ENCODE results near the gene BPIFB3.
"Not testable (repeated sequence)": the region's sequence is repeated elsewhere in the genome, so short reads cannot be mapped to it uniquely, and the experiment has no call there.

BPIFB3 gene

DNA sequence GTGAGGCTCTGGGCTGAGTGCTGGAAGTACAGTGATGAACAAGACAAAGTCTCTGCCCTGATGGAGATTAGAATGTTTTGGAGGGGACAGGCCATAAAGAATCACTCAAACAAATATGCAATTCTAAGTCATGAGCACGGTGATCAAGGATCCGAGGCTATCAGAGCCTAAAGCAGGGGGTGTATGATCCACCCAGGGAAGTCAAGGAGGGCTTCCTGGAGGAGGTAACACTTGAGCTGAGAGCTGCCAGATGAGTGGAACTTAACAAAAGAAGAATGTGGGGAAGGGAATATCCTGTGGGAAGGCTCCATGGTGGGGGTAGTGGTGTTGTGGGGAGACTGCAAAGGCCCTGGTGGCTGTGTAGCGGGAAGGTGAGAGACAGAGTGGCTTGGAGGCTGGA, 38.0 kb downstream of the BPIFB3 start:
- DNase-seq (ENCODE audit: low spot score): no peak

DNA sequence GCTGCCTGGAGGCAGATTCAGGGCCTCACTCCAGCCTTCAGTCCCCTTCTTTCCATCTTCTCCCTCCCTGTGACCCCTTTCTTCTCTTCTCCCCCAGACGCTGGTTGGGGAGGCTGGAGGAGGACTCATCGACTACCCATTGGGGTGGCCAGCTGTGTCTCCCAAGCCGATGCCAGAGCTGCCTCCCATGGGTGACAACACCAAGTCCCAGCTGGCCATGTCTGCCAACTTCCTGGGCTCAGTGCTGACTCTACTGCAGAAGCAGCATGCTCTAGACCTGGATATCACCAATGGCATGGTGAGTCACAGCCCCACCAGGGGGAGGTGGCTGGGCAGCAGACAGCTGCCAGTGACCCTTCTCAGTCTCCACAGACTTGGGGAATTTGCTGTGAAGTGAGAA, 38.7 kb downstream of the BPIFB3 start:
- DNase-seq (ENCODE audit: low spot score): no peak

DNA sequence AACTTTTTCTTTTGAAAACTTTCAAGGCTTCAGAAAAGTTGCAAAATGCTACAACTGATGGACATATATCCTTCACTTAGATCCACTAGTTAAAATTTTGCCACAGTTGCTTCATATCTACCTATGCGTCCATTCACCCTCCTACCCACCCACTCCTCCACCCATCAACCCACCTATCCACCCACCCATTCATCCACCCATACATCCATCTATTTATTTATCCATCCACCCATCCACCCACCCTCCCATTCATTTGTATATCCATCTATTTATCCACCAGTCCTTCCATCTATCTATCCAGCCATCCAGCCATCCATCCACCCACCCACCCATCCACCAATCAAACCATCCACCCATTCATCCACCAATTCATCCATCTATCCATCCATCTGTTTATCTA, 39.4 kb downstream of the BPIFB3 start:
- no peak for DNase-seq (ENCODE audit: low spot score)

DNA sequence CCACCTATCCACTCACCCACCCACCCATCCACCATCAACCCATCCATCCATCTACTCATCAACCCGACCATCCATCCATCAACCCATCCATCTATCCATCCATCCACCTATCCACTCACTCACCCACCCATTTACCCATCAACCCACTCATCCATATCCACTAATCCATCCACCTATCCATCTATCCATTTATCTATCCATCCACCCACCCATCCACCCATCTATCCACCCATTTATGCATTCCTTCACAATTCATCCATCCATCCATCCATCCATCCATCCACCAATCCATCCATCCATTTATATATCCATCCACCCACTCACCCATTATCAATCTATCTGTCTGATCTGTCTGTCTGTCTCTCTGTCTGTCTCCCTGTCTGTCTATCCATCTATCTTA, 39.9 kb downstream of the BPIFB3 start:
- no peak for DNase-seq (ENCODE audit: low spot score)

DNA sequence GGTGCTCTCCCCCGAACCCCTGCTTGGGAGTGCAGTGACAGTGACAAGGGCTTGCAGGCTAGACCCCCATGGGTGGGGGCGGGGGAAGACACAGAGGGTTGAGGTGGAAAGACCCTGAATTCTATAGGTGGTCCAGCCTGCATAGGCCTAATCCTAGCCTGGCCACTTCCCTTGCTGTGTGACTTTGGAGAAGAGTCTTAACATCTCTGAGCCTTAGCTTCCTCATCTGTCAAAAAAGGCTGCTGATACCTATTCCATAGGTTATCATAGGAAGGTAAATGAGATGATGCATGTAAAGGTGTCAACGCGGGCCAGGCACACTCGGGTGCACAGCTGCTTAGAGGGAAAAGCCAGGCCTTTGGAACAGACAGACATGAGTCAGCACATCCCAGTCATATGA, 41.5 kb downstream of the BPIFB3 start:
- DNase-seq (ENCODE audit: low spot score): no peak

DNA sequence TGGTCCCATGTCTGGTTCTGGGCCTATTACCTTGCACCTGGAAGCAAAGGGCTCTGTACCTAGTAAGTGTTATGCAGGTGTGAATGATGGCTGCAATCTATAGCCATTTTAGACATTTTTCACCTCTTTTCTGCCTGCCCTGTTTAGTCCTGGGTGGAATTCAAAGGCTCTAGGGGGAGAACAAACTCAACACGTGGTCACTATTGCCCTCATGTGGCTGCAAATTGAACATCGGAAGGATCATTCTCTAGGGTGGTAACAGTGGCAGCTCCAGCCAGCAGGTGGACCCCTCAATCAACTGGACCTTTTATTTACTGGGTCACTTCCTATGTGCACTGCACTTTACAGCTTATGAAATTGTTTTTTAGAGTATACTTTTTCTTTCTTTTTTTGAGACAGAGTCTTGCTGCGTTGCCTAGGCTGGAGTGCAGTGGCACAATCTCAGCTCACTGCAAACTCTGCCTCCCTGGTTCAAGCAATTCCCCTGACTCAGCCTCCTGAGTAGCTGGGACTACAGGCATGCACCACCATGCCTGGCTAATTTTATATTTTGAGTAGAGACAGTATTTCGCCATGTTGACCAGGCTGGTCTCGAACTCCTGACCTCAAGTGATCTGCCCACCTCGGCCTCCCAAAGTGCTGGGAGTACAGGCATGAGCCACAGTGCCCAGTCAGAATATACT, 42.3 kb downstream of the BPIFB3 start:
- peak; percentile 34 for DNase-seq (ENCODE audit: low spot score)

DNA sequence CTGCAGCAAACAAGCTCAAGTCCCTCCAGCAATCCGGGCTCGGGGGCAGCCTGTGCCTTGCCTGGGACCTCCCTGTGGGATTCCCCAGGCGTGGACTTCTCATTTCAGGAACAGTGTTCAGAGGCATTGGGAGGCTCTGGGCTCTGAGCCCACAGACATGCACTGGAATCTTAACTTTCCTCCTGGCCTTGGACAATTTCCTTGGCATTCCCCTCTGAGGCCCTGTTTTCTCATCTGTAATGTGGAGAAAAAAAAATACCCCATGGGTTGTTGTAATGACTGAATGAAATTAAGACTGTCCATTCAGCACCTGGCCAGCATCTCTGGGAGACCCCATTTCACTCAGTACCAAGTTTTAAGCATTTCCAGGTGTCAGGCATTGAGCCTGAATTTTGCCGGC, 43.3 kb downstream of the BPIFB3 start:
- no peak for DNase-seq (ENCODE audit: low spot score)

DNA sequence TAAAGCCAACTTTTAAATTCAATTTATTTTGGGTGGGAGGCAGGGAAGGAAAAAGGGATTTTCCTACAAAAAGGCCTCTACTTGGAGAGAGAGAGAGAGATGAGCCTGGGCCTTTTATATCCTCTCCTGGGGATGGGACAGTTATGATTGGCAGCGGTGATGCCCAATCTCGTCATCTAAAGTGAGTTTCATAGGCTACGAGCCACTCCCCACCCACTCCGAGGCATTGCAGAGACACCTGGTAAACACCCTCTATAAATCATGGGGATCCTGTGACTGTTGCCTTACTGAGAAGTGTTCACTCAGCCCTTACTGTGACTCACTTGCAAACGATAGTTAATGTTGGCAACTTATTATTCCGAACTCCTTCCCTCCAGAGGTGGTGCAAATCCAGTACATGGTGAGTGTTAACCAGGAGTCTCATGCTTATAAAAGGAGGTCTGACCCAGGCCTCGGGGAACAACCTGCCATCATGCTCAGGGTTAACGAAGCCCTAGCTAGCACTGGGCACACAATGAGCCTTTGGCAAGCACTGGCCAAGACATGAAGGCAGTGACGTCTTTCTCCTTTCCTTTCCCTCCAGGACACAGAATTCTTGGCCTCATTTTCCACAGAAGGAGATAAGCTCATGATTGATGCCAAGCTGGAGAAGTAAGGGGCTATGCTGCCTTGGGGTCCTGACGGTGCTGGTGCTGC, 46.3 kb downstream of the BPIFB3 start:
- DNase-seq (ENCODE audit: low spot score): no peak

DNA sequence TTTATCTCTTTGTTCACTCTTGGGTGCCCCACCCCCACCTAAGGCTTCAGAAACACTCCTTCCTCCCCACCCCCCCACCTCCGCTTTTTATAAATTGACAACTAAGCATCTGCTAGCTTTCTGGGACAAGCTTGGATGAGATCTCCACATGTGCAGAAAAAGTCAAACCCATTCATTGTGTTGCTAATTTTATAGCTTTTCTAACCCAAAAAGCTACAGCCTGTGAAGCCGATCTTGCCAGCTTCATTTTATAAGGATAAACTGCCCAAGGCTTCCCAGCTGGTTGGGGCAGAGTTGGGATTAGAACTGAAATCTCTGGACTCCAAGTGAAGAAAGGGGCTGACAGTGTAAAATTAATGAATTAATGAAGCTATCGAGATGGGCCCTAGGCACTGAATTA, 49.9 kb downstream of the BPIFB3 start:
- no peak for DNase-seq (ENCODE audit: low spot score)

DNA sequence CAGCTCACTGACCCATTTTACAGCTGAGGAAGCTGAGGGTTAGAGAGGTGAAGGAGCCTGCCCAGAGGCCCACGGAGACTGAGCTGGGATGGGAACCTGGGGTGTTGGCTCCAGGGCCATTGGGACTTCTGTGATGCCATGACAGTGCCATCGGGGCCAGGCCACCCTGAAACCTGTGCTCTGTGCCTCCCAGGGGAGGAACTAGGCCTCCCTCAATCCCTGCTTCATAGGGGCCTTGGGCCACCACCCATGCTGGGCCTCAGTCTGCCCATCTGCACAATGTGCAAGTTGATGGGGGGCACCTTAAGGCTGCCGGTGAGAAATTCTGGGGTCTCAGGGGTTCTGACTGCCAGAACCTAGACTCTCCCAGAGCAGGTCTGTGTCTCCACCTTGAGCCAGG, 50.6 kb downstream of the BPIFB3 start:
- no peak for DNase-seq (ENCODE audit: low spot score)

DNA sequence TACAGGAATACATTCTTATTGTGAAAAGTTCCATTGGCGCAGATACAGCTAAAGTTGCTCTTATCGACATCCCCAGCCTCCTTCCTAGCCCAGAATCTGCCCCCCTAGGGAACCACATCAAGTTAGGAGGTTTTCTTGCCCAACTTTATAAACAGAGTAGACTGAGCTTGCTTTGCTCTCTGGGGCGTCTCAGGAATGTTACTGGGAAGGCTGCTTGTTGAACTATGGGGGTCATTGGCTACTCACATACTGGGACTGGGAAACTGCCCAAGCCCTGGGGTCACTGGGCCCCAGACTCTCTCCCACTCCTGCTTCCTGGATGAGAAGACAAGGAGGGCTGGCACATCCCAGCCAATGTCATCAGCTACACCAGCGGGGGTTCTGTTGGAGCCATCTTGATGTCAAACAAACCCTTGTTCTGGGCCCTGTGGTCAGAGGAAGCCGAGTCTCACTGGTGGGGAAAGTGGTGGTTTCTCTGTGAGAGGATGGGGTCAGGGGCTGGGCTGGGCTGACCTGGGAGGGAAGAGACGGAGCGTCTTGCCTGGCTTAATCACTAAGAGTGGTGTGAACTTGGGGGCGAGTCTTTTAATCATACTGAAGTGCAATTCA, 51.7 kb downstream of the BPIFB3 start:
- no peak for DNase-seq (ENCODE audit: low spot score)

DNA sequence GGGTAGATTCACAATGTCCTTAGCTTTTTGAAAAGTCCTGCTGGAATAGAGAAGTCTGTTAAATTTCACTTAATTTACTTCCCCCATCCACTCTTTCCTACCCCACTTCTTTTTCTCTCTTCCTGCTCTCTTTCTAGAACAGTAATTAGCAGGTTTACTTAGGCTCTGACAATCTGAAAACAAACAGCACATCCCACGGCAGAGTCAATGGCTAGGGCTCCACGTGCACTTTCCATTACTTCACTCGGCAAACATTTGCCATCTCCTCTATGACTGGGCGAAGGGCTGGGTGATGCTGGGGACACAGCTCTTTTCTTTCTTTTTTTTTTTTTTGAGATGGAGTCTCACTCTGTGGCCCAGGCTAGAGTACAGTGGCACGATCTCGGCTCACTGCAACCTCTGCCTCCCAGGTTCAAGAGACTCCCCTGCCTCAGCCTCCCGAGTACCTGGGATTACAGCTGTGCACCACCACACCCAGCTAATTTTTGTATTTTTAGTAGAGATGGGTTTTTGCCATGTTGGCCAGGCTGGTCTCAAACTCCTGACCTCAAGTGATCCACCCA, 52.4 kb downstream of the BPIFB3 start:
- not testable (repeated sequence) for DNase-seq (ENCODE audit: low spot score)

DNA sequence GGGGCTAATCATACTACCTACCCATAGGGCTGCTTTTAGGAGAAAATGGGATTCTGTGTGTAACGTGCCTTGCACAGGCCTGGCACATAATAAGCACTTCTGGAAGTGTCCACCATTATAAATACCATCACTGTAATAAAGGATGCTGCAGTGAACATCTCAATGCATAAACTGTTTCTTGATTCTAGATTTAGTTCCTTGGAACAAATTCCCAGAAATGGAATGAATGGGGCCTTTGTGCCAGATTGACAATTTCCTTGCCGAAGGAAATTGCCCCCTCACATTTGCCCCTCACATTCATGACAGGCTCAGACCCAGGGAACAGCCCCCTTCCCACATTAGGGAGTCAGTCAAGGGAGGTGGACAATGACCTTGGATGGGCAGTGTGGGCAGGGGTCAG, 55.0 kb downstream of the BPIFB3 start:
- DNase-seq (ENCODE audit: low spot score): no peak

DNA sequence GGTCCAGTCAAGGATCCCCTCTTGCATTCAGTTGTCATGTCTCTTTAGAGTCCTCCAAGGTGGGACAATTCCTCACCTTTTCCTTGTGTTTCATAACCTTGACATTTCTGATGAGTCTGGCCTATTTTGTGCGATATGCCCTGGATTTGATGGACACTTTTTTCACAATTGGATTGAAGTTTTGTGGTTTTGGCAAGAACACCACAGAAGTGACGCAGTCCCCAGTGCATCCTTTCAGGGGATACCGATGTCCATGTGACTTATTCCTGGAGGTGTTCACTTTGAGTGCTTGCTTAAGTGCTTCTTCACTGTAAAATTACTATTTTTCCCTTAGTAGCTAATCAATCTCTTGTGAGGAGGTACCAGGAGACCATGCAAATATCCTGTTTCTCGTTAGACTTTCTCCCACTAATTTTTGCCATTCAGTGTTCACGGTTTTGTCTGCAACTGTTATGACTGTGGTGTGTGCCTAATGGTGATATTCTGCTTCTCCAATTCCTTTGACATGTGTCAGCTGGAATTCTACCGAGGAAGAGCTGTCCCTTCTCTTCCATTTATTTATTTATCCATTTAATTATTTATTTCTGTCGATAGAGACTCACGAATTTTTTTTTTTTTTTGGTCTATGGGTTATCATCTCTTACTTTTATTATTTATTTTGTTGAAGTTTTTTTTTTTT, 56.6 kb downstream of the BPIFB3 start:
- DNase-seq (ENCODE audit: low spot score): no peak

DNA sequence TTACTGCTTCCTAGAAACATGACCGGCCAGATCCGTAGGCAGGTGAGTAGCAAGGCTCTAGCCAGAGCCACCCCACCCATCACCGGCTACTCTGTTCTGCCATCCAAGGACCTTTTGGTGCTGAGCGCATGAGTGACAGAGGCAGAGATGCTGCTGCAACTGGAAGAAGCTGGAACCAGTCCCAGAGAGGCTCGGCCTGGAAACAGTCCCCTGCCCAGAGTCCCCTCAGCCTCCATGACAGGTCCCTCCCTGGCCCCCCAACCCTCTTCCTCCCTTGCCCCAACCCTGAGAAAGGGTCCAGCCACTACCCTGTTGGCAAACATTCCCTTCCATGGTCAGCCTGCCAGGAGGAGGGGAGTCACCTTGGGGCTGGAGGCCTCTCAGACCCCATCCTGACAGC, 57.6 kb downstream of the BPIFB3 start:
- DNase-seq (ENCODE audit: low spot score): no peak

DNA sequence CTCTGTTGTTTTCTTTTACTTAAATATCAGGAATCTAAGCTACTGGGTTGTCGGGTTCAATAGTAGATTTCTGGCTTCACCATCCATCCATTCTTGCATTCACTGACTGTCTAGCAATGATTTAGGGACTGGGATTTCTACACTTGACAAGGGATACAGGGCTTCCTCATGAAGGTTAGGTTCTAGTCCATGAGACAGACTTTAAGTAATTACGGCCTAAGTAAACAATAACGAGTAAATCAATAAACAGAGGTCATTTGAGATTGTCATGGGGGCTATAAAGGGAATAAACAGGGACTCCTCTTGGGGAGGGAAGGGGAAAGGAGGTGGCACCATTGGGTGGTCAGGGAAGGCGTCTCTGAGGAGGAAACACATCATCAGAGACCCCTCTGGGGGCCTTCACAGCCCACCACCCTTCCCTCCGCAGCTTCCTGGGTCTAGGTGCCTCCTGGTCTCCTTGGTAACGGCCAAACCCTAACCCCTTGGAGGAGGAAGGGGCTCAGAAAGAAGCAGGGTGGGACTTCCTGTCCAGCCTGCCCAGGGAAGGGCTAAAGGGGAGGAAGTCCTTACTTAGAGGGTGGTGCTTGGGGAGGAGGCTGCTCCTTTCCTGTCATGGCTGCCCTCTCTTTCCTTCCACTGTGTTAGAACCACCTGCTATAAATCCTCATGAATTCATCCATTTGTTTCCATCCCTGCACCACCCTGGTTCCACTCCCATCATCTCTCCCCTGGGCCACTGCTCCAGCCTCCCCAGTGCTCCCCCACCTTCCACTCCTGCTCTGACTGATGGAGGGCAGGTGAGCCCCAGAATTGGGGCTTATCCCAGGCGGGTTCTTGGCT, 59.1 kb downstream of the BPIFB3 start:
- no peak for DNase-seq (ENCODE audit: low spot score)

DNA sequence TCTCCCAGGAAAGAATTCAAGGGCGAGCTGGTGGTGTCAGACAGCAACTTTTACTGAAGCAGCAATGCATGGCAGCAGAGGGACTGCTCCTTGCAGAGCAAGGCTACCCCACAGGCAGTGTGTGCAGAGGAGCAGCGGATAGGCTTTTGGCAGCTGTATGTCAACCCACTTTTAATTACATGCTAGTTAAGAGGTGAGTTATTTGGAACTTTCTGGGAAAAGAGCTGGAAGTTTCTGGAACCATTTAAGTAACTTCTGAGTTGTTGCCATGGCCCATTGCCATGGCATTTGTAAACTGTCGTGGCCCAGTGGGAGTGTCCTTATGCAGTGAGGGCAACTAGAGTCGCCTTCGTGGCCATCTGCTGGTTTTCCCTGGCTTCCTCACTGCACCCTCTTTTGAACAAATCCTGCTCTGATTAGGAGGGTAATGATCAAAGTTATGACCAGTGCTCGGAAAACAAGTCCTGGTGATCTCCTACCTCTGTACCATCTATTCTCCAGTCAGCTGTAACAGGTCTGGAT, 59.7 kb downstream of the BPIFB3 start:
- DNase-seq (ENCODE audit: low spot score): no peak

DNA sequence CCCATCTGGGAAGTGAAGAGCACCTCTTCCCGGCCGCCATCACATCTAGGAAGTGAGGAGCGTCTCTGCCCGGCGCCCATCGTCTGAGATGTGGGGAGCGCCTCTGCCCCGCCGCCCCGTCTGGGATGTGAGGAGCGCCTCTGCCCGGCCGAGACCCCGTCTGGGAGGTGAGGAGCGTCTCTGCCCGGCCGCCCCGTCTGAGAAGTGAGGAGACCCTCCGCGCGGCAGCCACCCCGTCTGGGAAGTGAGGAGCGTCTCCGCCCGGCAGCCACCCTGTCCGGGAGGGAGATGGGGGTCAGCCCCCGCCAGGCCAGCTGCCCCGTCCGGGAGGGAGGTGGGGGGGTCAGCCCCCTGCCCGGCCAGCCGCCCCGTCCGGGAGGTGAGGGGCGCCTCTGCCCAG, 61.8 kb downstream of the BPIFB3 start:
- DNase-seq (ENCODE audit: low spot score): not testable (repeated sequence)

DNA sequence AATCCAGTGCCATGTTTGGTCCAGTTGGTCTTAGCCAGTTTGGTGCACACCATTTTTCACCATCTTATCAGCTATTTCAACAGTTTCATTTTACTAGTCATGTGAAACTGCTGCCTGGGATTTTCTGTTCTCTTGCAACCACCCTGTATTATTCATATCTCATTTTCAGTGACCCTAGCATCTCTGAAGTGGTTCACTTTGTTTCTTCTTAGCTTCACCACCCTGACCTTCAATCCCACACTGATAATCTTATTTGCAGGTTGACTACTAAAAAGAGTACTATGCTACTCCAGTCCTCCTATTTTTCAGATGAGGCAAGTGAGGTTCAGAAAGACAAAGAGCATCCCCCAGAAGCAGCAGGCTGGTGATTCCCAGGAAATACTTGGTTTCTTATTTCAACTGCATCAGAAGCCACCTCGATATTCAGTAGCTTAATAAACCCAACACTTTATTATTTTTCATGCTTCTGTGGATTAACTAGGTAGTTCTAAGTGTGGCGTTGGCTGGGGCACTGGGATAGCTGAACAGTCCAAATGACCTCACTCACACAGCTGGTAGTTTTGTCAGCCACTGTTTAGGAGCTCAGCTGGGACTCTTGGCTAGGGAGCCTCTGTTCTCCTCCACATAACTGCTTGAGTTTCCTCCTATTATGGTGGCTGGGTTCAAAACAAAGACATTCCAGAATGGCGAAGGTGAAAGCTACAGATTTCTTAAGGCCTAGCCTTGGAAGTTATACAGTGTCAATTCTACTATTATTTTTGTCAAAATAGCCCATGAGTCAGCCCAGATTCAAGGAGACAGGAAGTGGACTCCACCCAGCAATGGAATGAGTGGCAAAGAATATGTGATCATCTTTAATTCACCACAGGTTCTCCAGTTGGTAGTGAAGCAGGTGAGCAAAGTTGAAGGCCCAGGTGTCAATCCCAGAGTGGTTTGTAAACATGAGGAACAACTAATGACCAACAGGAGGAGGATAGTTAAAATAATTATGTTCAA, 66.3 kb downstream of the BPIFB3 start:
- DNase-seq (ENCODE audit: low spot score): no peak

DNA sequence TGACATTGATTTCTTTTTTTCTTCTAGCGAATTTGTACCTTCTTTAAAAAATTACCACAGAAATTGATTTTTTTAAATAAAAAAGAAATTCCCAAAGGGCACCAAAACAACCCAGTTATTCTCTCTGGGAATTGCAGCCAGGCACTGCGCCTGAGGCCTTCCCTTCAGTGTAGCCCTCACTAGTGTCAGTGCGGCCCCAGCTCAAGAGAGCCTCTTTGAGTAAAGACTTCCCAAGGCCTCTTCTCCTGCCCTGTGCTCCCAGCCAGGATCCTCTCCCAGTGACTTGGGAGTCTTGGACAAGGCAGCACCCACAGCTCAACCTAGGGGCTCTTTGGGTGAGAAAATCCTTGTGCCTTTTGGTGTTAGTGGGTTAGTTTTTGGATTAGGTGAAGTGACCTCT, 67.2 kb downstream of the BPIFB3 start:
- no peak for DNase-seq (ENCODE audit: low spot score)
